Naive B cell (primary cell): ENCODE measurements around the gene SLC15A5. TPM values are rescaled to one million over a fixed set of nuclear protein-coding genes. Genes with fewer than 3 reads are reported as not detected.

Source experiments
- ATAC-seq, 2 donors: fragments of 150-1000 bp; cut with Tn5 transposase; 2 replicates each; pipeline ENCODE4 v1.10.0; 2021; ENCODE audit warnings: low read depth in 2 of 2, mild to moderate bottlenecking in 2 of 2, moderate library complexity in 2 of 2
- DNase-seq: peaks from one replicate; pipeline ENCODE4 v3.0.0; 2022
- H3K27ac Mint-ChIP-seq, 6 donors: one replicate each; pipeline ENCODE4 v1.8.0; 2020 to 2022; ENCODE audit warnings: mild to moderate bottlenecking in 6 of 6, mixed read lengths in 6 of 6, moderate library complexity in 5 of 6, inconsistent platforms in 2 of 6
- H3K27me3 Mint-ChIP-seq, 3 donors: one replicate each; pipeline ENCODE4 v1.8.0; 2021 to 2022; ENCODE audit warnings: mixed read lengths in 3 of 3, mild to moderate bottlenecking in 1 of 3
- H3K36me3 Mint-ChIP-seq, 2 donors: one replicate each; pipeline ENCODE4 v1.8.0; 2020 to 2022; ENCODE audit warnings: mixed read lengths in 2 of 2, inconsistent platforms in 1 of 2, mild to moderate bottlenecking in 1 of 2
- H3K4me1 Mint-ChIP-seq, 3 donors: one replicate each; pipeline ENCODE4 v1.8.0; 2020 to 2022; ENCODE audit warnings: mixed read lengths in 3 of 3, inconsistent platforms in 1 of 3, mild to moderate bottlenecking in 1 of 3, moderate library complexity in 1 of 3
- H3K4me3 Mint-ChIP-seq, 8 donors: one replicate each; pipeline ENCODE4 v1.8.0; 2020 to 2022; ENCODE audit warnings: mild to moderate bottlenecking in 8 of 8, mixed read lengths in 8 of 8, moderate library complexity in 8 of 8, inconsistent platforms in 2 of 8
- H3K9me3 Mint-ChIP-seq, 7 donors: one replicate each; pipeline ENCODE4 v1.8.0; 2020 to 2022; ENCODE audit warnings: mixed read lengths in 7 of 7, mild to moderate bottlenecking in 5 of 7, inconsistent platforms in 2 of 7, moderate library complexity in 1 of 7
- polyA plus RNA-seq, 6 donors: library from polyadenylated mRNA; unstranded; fragments of 300-500 nt; fragmentation: Illumina TruSeq; gene quantifications; one replicate each; pipeline ENCODE4 v1.2.3, GENCODE V29; 2021; ENCODE audit warnings: low read depth in 6 of 6

Gene SLC15A5
- polyA plus RNA-seq, 6 donors from 2014 or later, result not detected

DNA sequence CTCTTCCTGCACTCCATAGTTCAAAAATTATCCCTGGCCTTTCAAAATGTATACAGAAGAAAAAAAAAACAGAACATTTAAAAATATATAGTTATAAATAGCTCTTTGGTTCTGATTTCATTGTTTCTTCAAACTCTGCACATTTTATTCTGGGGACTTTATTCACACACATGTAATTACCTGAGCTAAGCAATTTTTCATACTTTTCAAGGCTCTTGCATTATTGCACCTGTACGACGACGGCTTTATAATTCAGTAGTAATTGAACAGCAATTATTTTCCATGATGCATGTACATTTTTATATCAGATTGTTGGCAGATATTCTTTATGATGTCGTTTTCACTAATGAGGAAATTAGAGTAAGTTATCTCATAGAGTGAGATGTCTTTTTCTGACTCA is 13.5 kb upstream of the SLC15A5 start:
- Mint-ChIP-seq H3K27me3 (no peaks in the 10 kb centered on the region), H3K4me3 (no peak overlapping the region), H3K36me3 (no peaks in the 10 kb centered on the region), H3K4me1 (no peaks in the 10 kb centered on the region), H3K27ac (no peak overlapping the region), H3K9me3 (peaks cover 0 to 10% (median 2%) of the 10 kb centered on the region in 7 donors)
- no peak for DNase-seq
- no peak for ATAC-seq

DNA sequence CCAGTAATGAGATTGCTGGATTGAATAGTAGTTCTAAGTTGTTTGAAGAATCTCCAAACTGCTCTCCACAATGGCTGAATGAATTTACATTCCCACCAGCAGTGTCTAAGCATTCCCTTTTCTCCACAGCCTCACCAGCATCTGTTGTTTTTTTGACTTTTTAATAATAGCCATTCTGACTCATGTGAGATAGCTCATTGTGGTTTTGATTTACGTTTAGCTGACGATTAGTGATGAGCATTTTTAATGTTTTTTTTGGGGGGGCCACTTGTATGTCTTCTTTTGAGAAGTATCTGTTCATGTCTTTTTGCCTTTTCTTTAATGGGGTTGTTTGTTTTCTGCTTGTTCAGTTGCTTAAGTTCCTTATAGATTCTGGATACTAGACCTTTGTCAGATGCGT is 8.1 kb upstream of the SLC15A5 start:
- H3K27ac Mint-ChIP-seq, result no peak overlapping the region
- no peaks in the 10 kb centered on the region for H3K27me3 Mint-ChIP-seq
- H3K4me1 Mint-ChIP-seq, result no peaks in the 10 kb centered on the region
- DNase-seq (no peak), ATAC-seq (no peak)
- H3K9me3 Mint-ChIP-seq, result peaks cover 0 to 13% (median 5%) of the 10 kb centered on the region in 7 donors
- no peaks in the 10 kb centered on the region for H3K36me3 Mint-ChIP-seq
- H3K4me3 Mint-ChIP-seq, result no peak overlapping the region

DNA sequence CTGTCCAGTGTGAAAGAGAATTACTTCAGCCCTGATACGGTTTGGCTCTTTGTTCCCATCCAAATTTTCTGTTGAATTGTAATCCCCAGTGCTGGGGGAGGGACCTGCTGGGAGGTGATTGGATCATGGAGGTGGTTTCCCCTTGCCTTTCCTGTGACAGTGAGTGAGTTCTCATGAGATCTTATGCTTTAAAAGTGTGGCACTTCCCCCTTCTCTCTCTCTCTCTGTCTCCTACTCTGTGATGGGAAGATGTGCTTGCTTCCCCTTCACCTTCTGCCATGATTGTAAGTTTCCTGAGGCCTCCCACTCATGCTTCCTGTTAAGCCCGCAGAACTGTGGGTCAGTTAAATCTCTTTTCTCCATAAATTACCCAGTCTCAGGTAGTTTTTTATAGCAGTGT is 5.5 kb upstream of the SLC15A5 start:
- Mint-ChIP-seq H3K27ac (no peak overlapping the region), H3K27me3 (no peaks in the 10 kb centered on the region)

DNA sequence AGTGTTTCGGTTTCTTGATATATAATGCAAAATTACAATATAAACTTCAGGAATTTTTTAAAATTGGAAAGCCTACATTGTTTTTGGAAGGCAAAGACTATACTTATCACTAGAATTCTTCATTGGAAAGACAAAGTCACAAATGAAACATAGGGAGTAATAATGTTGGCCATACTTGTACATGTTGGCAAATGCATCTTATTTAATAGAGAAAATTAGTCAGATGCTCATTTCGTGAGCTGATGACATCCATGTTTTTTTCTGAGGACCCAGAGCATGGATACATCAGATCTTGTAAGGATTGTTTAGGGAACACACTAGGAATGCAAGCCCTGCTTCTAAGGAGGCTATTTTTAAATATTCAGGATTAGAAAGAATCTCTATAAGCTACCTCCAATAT is 4.6 kb upstream of the SLC15A5 start:
- H3K4me3 Mint-ChIP-seq, result no peak overlapping the region
- H3K9me3 Mint-ChIP-seq, result peaks cover 0 to 18% (median 4%) of the 10 kb centered on the region in 7 donors
- H3K4me1 Mint-ChIP-seq, result no peaks in the 10 kb centered on the region
- no peak overlapping the region for H3K27ac Mint-ChIP-seq
- no peaks in the 10 kb centered on the region for H3K36me3 Mint-ChIP-seq
- H3K27me3 Mint-ChIP-seq, result no peaks in the 10 kb centered on the region
- ATAC-seq (no peak), DNase-seq (no peak)

More for the DNA sequence above, 5.5 kb upstream of the SLC15A5 start:
- H3K4me3 Mint-ChIP-seq, result no peak overlapping the region
- H3K4me1 Mint-ChIP-seq, result no peaks in the 10 kb centered on the region
- ATAC-seq (no peak), DNase-seq (no peak)
- H3K9me3 Mint-ChIP-seq, result peaks cover 0 to 20% (median 4%) of the 10 kb centered on the region in 7 donors
- no peaks in the 10 kb centered on the region for H3K36me3 Mint-ChIP-seq

DNA sequence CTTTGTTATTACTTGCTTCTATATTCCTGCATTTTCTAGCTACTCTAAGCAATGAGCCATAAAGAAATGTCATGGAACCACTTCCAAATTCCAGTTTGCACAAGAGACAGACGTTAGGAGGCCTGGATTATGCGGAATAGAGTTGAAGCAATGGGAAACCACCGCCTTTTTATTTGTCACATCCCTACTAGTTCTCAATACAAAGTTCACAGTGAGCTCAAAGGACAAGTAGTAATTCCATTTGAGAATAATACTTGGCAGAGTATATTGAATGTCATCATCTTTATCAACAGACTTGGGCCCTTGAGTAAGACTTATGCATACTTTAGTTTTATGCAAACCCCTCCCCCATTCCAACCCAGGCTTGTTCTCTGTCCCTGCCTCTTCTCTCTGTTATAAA is 3.7 kb upstream of the SLC15A5 start:
- no peaks in the 10 kb centered on the region for H3K27me3 Mint-ChIP-seq
- no peak overlapping the region for H3K4me3 Mint-ChIP-seq
- ATAC-seq (no peak), DNase-seq (no peak)
- no peak overlapping the region for H3K27ac Mint-ChIP-seq
- H3K4me1 Mint-ChIP-seq, result no peaks in the 10 kb centered on the region
- no peaks in the 10 kb centered on the region for H3K36me3 Mint-ChIP-seq
- H3K9me3 Mint-ChIP-seq, result peaks cover 1 to 15% (median 6%) of the 10 kb centered on the region in 7 donors

DNA sequence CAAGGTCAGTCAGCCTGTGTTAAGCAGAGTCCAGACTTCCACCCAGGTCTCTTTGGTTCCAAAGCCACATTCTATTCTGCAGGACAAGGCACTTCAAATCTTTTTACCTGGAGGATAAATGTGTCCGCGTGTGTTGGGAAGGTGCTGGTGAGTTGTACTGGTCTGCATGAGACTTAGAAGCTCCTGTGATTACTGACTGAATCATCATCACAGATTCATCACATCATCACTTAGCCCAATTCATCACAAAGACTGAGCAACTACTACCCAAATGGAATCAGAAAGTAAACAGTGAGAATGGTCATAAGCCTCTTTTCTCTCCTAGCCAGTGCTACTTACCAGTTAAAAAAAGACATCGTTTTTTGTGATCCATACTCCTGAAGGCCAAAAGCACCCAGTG is 5.3 kb downstream of the SLC15A5 start:
- Mint-ChIP-seq H3K9me3 (peaks cover 0 to 5% (median 0%) of the 10 kb centered on the region in 7 donors), H3K4me1 (no peaks in the 10 kb centered on the region), H3K27me3 (no peaks in the 10 kb centered on the region)

DNA sequence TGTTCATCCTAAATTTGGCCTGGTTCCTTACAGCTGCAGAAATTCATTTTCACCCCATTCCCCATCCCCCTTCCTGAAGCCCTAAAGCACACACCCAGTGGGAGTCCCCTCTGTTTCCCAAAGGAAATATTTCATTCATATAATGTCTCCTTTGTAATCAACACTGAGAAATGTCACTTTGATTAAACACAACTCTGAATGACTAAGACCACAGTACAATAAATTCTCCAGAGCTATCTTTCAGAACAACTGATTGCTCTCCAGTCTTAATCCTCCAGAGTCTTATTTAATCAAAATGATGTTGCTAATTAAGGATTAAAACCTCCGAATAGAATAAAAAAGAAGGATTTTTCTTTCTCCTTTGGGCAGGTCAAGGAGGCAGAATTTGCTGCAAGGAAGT is 6.4 kb downstream of the SLC15A5 start:
- H3K9me3 Mint-ChIP-seq, result peaks cover 0 to 3% (median 0%) of the 10 kb centered on the region in 7 donors
- H3K27me3 Mint-ChIP-seq, result no peaks in the 10 kb centered on the region
- no peaks in the 10 kb centered on the region for H3K4me1 Mint-ChIP-seq
- no peak overlapping the region for H3K27ac Mint-ChIP-seq
- DNase-seq (no peak), ATAC-seq (no peak)
- no peak overlapping the region for H3K4me3 Mint-ChIP-seq
- H3K36me3 Mint-ChIP-seq, result no peaks in the 10 kb centered on the region

More for the DNA sequence above, 5.3 kb downstream of the SLC15A5 start:
- Mint-ChIP-seq H3K4me3 (no peak overlapping the region), H3K27ac (no peak overlapping the region), H3K36me3 (no peaks in the 10 kb centered on the region)
- no peak for DNase-seq
- ATAC-seq, result no peak

DNA sequence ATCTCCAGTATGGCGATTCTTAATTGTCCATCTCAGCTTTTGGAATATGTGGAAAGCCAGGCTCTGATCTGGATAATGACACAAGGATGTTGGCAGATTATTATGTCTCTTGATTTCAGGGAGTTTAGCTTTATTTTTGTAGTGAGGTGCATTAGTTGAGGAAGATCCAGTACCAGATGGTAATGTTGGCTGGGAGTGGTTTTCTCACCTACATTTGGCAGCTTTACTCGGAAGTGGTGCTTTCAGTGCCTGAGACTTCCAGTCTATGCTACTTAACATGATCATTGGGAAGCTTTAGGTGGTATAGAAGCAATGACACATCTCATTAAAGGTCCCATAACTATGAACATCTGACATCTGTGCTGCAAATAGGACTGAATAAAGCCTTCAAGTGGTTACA is 7.5 kb downstream of the SLC15A5 start:
- Mint-ChIP-seq H3K9me3 (peaks cover 0 to 4% (median under 1%) of the 10 kb centered on the region in 7 donors), H3K27me3 (no peaks in the 10 kb centered on the region), H3K27ac (no peak overlapping the region), H3K4me3 (no peak overlapping the region), H3K4me1 (no peaks in the 10 kb centered on the region), H3K36me3 (no peaks in the 10 kb centered on the region)
- DNase-seq, result no peak
- no peak for ATAC-seq

DNA sequence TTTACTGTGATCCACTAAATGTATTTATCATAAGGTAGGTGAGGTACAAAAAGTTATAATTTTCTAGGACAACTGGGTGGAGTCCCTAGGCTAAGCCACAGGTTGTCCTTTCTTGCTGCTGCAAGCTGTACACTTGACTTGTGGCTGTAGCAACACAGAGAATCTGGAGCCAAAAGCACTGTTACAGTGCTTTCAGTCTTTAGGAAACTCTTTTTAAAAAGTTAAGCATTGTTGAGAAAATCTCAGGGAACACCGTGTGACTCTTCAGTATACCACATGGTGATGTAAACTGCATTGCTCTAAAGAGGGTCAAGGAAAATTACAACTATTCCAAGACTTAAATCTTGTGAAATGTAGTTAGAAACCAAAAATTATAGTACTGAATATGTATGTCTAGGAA is 11.4 kb downstream of the SLC15A5 start:
- ATAC-seq, result no peak
- Mint-ChIP-seq H3K4me3 (no peak overlapping the region), H3K27me3 (no peaks in the 10 kb centered on the region), H3K4me1 (no peaks in the 10 kb centered on the region), H3K36me3 (no peaks in the 10 kb centered on the region), H3K27ac (no peak overlapping the region), H3K9me3 (peaks cover 0 to 20% (median 13%) of the 10 kb centered on the region in 7 donors)
- no peak for DNase-seq

DNA sequence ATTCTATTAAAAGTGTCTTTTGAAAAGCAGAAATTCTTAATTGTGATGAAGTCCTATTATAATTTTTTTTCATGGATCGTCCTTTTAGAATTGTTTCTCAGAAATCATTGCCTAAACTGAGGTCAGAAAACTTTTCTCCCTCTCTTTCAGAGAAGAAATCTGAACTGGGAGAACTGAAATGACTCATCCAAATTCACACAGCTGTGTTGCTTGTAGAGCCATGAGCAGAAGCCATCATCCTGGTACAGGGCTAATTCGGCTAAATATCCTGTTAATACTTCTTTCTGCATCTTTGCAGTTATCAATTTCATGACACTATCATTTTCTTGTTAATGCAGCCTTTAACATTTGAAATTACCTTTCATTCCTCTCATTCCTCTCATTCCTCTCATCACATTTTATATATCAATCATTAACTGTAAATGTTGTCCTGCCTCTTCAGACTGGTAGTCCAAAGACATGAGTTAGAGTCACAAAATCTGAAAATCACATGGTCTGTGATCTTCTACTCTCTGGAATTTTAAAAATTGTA is 15.5 kb downstream of the SLC15A5 start:
- H3K9me3 Mint-ChIP-seq, result peaks cover 3 to 22% (median 13%) of the 10 kb centered on the region in 7 donors
- DNase-seq (no peak), ATAC-seq (no peak)
- H3K4me1 Mint-ChIP-seq, result no peaks in the 10 kb centered on the region
- H3K4me3 Mint-ChIP-seq, result no peak overlapping the region
- H3K27ac Mint-ChIP-seq, result no peak overlapping the region
- H3K27me3 Mint-ChIP-seq, result no peaks in the 10 kb centered on the region
- no peaks in the 10 kb centered on the region for H3K36me3 Mint-ChIP-seq

DNA sequence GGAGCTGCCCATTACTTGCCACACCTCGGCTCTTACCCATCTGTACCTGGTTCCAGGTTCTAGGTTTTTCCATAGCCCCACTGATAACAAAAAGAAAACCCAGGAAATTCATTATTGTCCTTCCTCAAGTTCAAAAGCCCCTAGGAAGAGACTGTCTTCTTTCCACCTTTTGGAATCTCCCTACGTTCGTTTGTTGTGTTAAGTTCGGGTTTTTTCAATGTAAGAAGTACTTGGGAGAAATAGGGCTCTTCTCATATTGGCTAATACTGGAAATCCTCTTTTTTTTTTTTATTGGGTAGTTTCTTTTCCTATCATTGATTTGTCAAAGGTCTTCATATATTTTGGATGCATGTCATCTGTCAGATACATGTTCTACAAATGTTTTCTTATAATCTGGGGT is 17.3 kb downstream of the SLC15A5 start:
- ATAC-seq, result no peak
- no peaks in the 10 kb centered on the region for H3K36me3 Mint-ChIP-seq
- no peaks in the 10 kb centered on the region for H3K27me3 Mint-ChIP-seq
- peaks cover 3 to 22% (median 13%) of the 10 kb centered on the region in 7 donors for H3K9me3 Mint-ChIP-seq
- no peak overlapping the region for H3K4me3 Mint-ChIP-seq
- H3K4me1 Mint-ChIP-seq, result no peaks in the 10 kb centered on the region
- H3K27ac Mint-ChIP-seq, result peak overlapping the region in 1 of 6 donors; percentile 42
- no peak for DNase-seq

DNA sequence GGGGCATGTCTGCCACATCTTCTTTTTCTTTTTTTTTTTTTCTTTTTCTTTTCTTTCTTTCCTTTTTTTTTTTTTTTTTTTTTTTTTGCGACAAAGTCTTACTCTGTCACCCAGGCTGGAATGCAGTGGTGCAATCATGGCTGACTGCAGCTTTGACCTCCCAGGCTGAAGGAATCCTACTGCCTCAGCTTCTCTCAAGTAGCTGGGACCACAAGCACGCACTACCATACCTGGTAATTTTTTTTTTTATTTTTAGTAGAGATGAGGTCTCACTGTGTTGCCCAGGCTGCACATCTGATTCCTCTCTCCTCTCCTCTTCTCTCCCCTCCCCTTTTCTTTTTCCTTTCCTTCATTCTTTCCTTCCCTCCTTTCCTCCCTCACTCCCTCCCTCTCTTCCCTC is 18.5 kb downstream of the SLC15A5 start:
- no peaks in the 10 kb centered on the region for H3K36me3 Mint-ChIP-seq
- no peaks in the 10 kb centered on the region for H3K4me1 Mint-ChIP-seq

DNA sequence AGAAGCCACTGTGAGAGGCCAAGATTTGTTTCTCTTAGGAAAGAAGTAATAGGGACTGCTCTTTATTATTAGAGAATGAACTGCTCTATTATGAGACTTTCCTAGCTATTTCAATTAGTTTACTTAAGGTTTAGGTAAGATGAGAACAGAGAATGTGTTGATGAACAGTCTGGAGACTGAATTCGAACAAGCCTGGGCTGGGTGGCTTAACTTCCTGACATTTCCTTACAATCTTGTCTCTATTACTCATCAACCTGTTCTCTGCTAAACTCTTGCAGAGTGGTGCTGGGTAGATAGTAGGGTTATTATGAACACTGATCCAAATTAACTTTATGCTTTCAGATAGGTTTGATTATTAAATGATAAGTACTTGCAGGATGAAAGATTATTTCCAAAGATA is 31.2 kb downstream of the SLC15A5 start:
- H3K9me3 Mint-ChIP-seq, result peaks cover 0 to 11% (median 3%) of the 10 kb centered on the region in 7 donors
- H3K36me3 Mint-ChIP-seq, result no peaks in the 10 kb centered on the region
- no peaks in the 10 kb centered on the region for H3K27me3 Mint-ChIP-seq
- H3K4me1 Mint-ChIP-seq, result no peaks in the 10 kb centered on the region
- no peak overlapping the region for H3K4me3 Mint-ChIP-seq
- no peak overlapping the region for H3K27ac Mint-ChIP-seq
- ATAC-seq (no peak), DNase-seq (no peak)

More for the DNA sequence above, 18.5 kb downstream of the SLC15A5 start:
- Mint-ChIP-seq H3K27ac (no peak overlapping the region), H3K9me3 (peaks cover 4 to 16% (median 8%) of the 10 kb centered on the region in 7 donors), H3K27me3 (no peaks in the 10 kb centered on the region), H3K4me3 (no peak overlapping the region)
- no peak for ATAC-seq
- DNase-seq, result no peak

DNA sequence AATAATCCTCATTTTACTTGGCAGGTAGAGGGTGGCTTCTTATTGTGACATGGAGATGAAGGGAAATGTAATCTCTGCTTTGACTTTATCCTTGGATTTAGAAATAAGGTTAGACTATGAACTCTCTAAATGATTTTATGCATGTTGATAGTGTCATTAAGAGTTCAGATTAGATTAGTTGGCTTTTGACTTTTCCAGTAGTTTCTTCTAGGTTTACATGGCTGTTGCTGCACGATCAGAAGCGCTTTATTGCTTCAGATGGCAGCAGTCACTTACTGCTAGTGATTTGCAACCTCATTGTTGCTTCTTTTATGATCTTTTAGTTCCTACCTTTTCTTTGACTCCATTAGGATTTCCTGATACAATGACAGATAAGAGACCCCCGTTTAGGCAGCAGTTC is 32.3 kb downstream of the SLC15A5 start:
- H3K27me3 Mint-ChIP-seq, result no peaks in the 10 kb centered on the region
- H3K4me3 Mint-ChIP-seq, result no peak overlapping the region

More for the DNA sequence above, 32.3 kb downstream of the SLC15A5 start:
- Mint-ChIP-seq H3K9me3 (peaks cover 0 to 9% (median 3%) of the 10 kb centered on the region in 7 donors), H3K36me3 (no peaks in the 10 kb centered on the region), H3K4me1 (no peaks in the 10 kb centered on the region), H3K27ac (no peak overlapping the region)
- no peak for DNase-seq
- ATAC-seq, result no peak
